A673 (cell line): ENCODE measurements around the gene COL9A2. TPM values are rescaled to one million over a fixed set of nuclear protein-coding genes. Genes with fewer than 3 reads are reported as not detected.

ENCODE experiments used
- Bru-seq: library from RNA; stranded (reverse); fragments of 400-500 nt; gene quantifications from one replicate; lab custom pipeline; 2021; lab: Mats Ljungman, UMichigan
- BruChase-seq, 2 experiments: library from RNA; stranded (reverse); fragments of 400-500 nt; gene quantifications; one replicate each; lab custom pipeline; 2021; lab: Mats Ljungman, UMichigan
- BruUV-seq: library from RNA; stranded (reverse); fragments of 400-500 nt; replicated peaks from 2 replicates; lab custom pipeline; 2021; lab: Mats Ljungman, UMichigan
- CTCF ChIA-PET: fragments of 300-600 bp; sonication (Branson Sonifier 250); formaldehyde crosslinking; loops from one replicate; lab custom pipeline; 2022; ENCODE audit warnings: antibody characterized with exemption; lab: Charles Lee
- POLR2A ChIA-PET: fragments of 300-600 bp; sonication (Branson Sonifier 250); formaldehyde crosslinking; loops from one replicate; lab custom pipeline; 2022; ENCODE audit warnings: antibody characterized with exemption; ENCODE audit not compliant: low non-redundant PET; lab: Charles Lee
- DNase-seq: peaks from one replicate; pipeline ENCODE4 v3.0.0-alpha.2; 2015; ENCODE audit warnings: low spot score
- H3K27ac ChIP-seq: fragments of 200-600 bp; sonication (generic); 2 replicates; pipeline ENCODE4 v1.5.1; 2016; ENCODE audit warnings: mixed run types, low read depth, mild to moderate bottlenecking, mixed read lengths, antibody characterized with exemption, low read length; ENCODE audit not compliant: poor library complexity, severe bottlenecking
- H3K27me3 ChIP-seq: fragments of 200-600 bp; sonication (generic); replicated peaks from 2 replicates; pipeline ENCODE4 v1.6.1; 2017; ENCODE audit warnings: mixed run types, low read depth, mild to moderate bottlenecking, mixed read lengths, antibody characterized with exemption, low read length; ENCODE audit not compliant: insufficient read depth, poor library complexity
- H3K36me3 ChIP-seq: fragments of 200-600 bp; sonication (generic); 2 replicates; pipeline ENCODE4 v1.6.1; 2016; ENCODE audit warnings: mixed run types, mild to moderate bottlenecking, mixed read lengths, antibody characterized with exemption, low read length; ENCODE audit not compliant: insufficient read depth, poor library complexity, severe bottlenecking
- H3K4me1 ChIP-seq: fragments of 200-600 bp; sonication (generic); 2 replicates; pipeline ENCODE4 v1.6.1; 2017; ENCODE audit warnings: mixed run types, mild to moderate bottlenecking, mixed read lengths, antibody characterized with exemption, low read length; ENCODE audit not compliant: insufficient read depth, poor library complexity, severe bottlenecking
- H3K4me3 ChIP-seq: fragments of 200-600 bp; sonication (generic); 2 replicates; pipeline ENCODE4 v1.5.1; 2016; ENCODE audit warnings: low read depth, mixed run types, mild to moderate bottlenecking, mixed read lengths, low read length; ENCODE audit not compliant: poor library complexity, severe bottlenecking
- H3K9me3 ChIP-seq: fragments of 200-600 bp; sonication (generic); 2 replicates; pipeline ENCODE4 v1.6.1; 2016; ENCODE audit warnings: mixed run types, low read depth, mild to moderate bottlenecking, mixed read lengths, antibody characterized with exemption, low read length; ENCODE audit not compliant: poor library complexity, severe bottlenecking
- EZH2 ChIP-seq: fragments of 200-600 bp; sonication (generic); IDR thresholded peaks from 2 replicates; pipeline ENCODE4 v1.6.1; 2017; ENCODE audit warnings: borderline replicate concordance, low read depth, mild to moderate bottlenecking, mixed read lengths, antibody characterized with exemption, low read length; ENCODE audit not compliant: poor library complexity, severe bottlenecking
- intact Hi-C: fragments of 100-400 bp; cut with micrococcal nuclease; formaldehyde crosslinking; loops from one replicate; pipeline ENCODE4 v1.10.0; 2022; ENCODE audit not compliant: unreplicated experiment
- long read RNA-seq: library from polyadenylated mRNA; stranded (forward); transcript quantifications from one replicate; pipeline ENCODE4 v2.0.0, GENCODE V29; 2022
- total RNA-seq: library from RNA; stranded (reverse); gene quantifications from 2 replicates; pipeline ENCODE4 v1.2.3, GENCODE V29; 2021
- TF ChIP-seq, protein P1 (sequence below): fragments of 300-800, 200-600 bp; sonication (generic); conservative IDR thresholded peaks from 2 replicates; pipeline ENCODE4 v1.5.1; 2017; ENCODE audit warnings: low read depth, mild to moderate bottlenecking, antibody characterized with exemption, low read length, moderate library complexity, mixed read lengths

The COL9A2 gene
- total RNA-seq = 5.2 and 5.9 TPM in 2 replicates
- Bru-seq, nascent RNA = percentile 34 among the genes with signal in this experiment
- percentile 29 among the genes with signal in this experiment for BruChase-seq, experiment 1, labeled RNA remaining after a 2-hour chase
- percentile 36 among the genes with signal in this experiment for BruChase-seq, experiment 2, labeled RNA remaining after a 6-hour chase
- long read RNA-seq, partial matches to known transcripts = 6 of 19 reads
- long read RNA-seq, other reads (novel, unspliced or antisense) = 13 of 19 reads

DNA sequence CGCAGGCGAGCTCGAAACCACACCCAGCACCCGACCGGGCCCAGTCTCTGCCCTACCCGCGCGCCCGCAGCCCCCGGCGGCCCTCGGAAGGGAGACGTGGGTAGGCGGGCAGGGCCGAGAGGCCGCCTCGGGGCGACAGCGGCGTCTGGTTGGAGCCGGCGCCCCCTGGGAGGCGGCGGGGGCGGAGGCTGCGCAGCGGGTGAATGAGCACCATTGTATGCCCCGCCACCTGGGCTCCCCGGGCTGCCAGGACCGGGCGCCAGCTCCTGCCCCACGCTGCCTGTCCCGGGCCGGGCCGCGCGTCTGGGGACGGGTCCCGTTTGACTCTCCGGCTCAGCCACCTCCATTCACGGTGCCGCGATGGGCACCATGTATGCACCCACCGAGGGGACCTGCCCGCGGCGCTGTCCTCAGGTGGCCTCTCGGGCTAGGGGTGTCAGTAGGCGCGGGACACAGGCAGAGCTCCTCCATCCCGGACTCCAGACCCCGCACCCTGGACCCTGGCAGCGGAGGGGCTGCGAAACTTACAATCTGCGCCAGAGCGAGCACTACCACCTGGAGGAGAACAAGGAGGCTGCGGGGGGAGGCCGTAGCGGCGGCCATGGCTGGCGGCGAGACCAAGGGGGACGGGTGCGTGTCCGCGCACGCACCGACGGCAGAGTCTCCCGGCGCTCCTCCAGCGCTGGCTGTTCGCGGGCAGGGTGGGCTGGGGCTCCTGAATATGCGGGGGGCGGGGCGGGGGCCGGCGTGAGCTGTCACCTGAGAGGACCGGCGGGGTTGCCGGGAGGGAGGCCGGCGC lies at the start of gene COL9A2:
Gene COL9A2, minus strand, starts transcription at position 692 of the 799 bp plus-strand sequence. Its CDS starts 89 bp downstream, at position 603.
- CTCF ChIA-PET = interaction anchor here (0.6 to 1.5 kb wide), 2 partner anchors 22 to 48 kb away, joined by 5 to 8 read pairs; no protein-coding TSS in a partner anchor
- DNase-seq = peak; percentile 57
- H3K4me1 ChIP-seq = peaks cover 12% of the 10 kb centered on the region
- no peaks in the 10 kb centered on the region for H3K27me3 ChIP-seq
- no peak within 1 kb of the TSS for H3K27ac ChIP-seq
- intact Hi-C loops = loop anchor here (5.0 kb wide), 1 partner anchor 86 kb away; no protein-coding TSS in a partner anchor
- POLR2A ChIA-PET = no interaction called here
- no TSS peak for BruUV-seq
- no peaks in the 10 kb centered on the region for H3K9me3 ChIP-seq
- H3K4me3 ChIP-seq = peak within 1 kb of the TSS; percentile 56
- no peak for TF ChIP-seq EZH2
- TF ChIP-seq, protein P1, sequence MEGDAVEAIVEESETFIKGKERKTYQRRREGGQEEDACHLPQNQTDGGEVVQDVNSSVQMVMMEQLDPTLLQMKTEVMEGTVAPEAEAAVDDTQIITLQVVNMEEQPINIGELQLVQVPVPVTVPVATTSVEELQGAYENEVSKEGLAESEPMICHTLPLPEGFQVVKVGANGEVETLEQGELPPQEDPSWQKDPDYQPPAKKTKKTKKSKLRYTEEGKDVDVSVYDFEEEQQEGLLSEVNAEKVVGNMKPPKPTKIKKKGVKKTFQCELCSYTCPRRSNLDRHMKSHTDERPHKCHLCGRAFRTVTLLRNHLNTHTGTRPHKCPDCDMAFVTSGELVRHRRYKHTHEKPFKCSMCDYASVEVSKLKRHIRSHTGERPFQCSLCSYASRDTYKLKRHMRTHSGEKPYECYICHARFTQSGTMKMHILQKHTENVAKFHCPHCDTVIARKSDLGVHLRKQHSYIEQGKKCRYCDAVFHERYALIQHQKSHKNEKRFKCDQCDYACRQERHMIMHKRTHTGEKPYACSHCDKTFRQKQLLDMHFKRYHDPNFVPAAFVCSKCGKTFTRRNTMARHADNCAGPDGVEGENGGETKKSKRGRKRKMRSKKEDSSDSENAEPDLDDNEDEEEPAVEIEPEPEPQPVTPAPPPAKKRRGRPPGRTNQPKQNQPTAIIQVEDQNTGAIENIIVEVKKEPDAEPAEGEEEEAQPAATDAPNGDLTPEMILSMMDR = no peak
- H3K36me3 ChIP-seq = no peaks in the 10 kb centered on the region

DNA sequence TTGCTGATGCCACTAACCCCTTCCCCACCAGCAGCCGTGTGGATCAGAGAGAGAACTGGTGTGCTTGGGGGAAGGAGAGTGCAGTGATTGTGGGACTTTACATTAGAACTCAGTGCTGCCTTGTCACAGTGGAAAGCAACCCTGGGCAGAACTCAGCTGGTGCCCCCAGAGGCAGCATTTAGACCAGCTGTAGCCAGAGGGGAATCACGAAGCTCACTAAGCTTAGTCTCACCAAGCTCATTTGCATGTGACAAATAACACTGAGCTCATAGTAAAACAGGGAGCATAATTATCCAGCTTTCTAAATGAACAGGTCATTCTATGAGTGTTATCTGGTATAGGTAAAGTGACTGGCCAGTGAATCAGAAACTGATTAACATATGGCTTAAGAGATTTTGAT lies 46.6 kb upstream of the COL9A2 start:
- no peaks in the 10 kb centered on the region for H3K36me3 ChIP-seq
- DNase-seq = peak; percentile 70
- POLR2A ChIA-PET = no interaction called here

DNA sequence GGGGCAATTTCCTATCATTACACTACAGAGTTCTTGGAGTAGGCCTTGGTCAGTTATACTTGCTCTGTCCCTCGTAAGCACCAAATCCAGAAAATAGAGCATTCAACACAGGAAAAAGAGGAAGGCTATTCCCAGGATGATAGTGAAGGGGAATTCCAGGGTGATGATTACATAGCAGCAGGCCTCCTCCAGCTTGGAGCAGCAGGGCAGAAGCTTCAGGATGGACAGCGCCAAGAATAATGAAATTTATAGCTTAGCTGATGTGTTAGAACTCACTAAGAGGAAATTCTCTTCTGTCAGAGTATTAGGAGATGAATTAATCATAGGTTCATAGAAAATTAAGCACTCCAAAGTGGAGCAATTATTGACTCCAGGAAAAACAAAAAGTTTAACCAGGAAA lies 45.6 kb upstream of the COL9A2 start:
- no peak for DNase-seq
- H3K4me1 ChIP-seq = peaks cover 17% of the 10 kb centered on the region
- H3K27ac ChIP-seq = no peak overlapping the region
- H3K27me3 ChIP-seq = no peaks in the 10 kb centered on the region
- CTCF ChIA-PET = interaction anchor here (1.0 kb wide), 1 partner anchor 25 kb away, joined by 3 read pairs; no protein-coding TSS in a partner anchor
- BruUV-seq = no TSS peak
- peaks cover 5% of the 10 kb centered on the region for H3K9me3 ChIP-seq
- POLR2A ChIA-PET = no interaction called here
- H3K36me3 ChIP-seq = no peaks in the 10 kb centered on the region
- TF ChIP-seq, protein P1 = no peak
- no peak for TF ChIP-seq EZH2
- intact Hi-C loops = no loop called here
- H3K4me3 ChIP-seq = no peak overlapping the region

More for the DNA sequence above, 46.6 kb upstream of the COL9A2 start:
- intact Hi-C loops = no loop called here
- H3K27me3 ChIP-seq = no peaks in the 10 kb centered on the region
- peaks cover 17% of the 10 kb centered on the region for H3K4me1 ChIP-seq
- BruUV-seq = no TSS peak
- H3K4me3 ChIP-seq = no peak overlapping the region
- TF ChIP-seq EZH2 = no peak
- TF ChIP-seq, protein P1 = 0 out of 2 replicates have a peak, but pooled peaks have one; percentile 27
- H3K27ac ChIP-seq = peak overlapping the region; percentile 13
- CTCF ChIA-PET = interaction anchor here (0.9 kb wide), 2 partner anchors 48 to 74 kb away, joined by 3 to 4 read pairs; no protein-coding TSS in a partner anchor
- no peaks in the 10 kb centered on the region for H3K9me3 ChIP-seq
